Suprapubic skin (tissue), 4 donors: ENCODE results near the gene TNS1.

Experiments
- EP300 ChIP-seq: sonication (generic); formaldehyde crosslinking; IDR thresholded peaks from one replicate; pipeline ENCODE4 v1.6.1; 2017; ENCODE audit warnings: antibody characterized with exemption
- POLR2A ChIP-seq, 2 donors: fragments of 450-650 bp; IDR thresholded peaks; one replicate each; pipeline ENCODE4 v1.6.1; 2017; ENCODE audit warnings: antibody characterized with exemption in 2 of 2, mild to moderate bottlenecking in 2 of 2, moderate library complexity in 2 of 2
- POLR2AphosphoS5 ChIP-seq, 3 donors: sonication (generic); formaldehyde crosslinking; IDR thresholded peaks; one replicate each; pipeline ENCODE4 v1.6.1; 2017; ENCODE audit warnings: antibody characterized with exemption in 3 of 3
- TF ChIP-seq, protein P1 (sequence below), 2 donors: fragments of 200-600 bp in 1 of 2; fragments of 450-650 bp in 1 of 2; sonication (generic) in 1 of 2; IDR thresholded peaks; one replicate each; pipeline ENCODE4 v1.5.1; 2016 to 2019; ENCODE audit warnings: antibody characterized with exemption in 2 of 2, mild to moderate bottlenecking in 1 of 2, moderate library complexity in 1 of 2

GRCh38 chr2:217761645-217762277 lies 241.0 kb downstream of the TNS1 start:
- TF ChIP-seq, protein P1, sequence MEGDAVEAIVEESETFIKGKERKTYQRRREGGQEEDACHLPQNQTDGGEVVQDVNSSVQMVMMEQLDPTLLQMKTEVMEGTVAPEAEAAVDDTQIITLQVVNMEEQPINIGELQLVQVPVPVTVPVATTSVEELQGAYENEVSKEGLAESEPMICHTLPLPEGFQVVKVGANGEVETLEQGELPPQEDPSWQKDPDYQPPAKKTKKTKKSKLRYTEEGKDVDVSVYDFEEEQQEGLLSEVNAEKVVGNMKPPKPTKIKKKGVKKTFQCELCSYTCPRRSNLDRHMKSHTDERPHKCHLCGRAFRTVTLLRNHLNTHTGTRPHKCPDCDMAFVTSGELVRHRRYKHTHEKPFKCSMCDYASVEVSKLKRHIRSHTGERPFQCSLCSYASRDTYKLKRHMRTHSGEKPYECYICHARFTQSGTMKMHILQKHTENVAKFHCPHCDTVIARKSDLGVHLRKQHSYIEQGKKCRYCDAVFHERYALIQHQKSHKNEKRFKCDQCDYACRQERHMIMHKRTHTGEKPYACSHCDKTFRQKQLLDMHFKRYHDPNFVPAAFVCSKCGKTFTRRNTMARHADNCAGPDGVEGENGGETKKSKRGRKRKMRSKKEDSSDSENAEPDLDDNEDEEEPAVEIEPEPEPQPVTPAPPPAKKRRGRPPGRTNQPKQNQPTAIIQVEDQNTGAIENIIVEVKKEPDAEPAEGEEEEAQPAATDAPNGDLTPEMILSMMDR (IDR thresholded peaks at IDR 0.05): no peak
- TF ChIP-seq POLR2AphosphoS5 (IDR thresholded peaks at IDR 0.05) (no peak), EP300 (no peak), POLR2A (IDR thresholded peaks at IDR 0.05) (no peak)
